NT2/D1 (cell line): ENCODE data around the gene AKT3.
"Not testable (repeated sequence)": the region's sequence is repeated elsewhere in the genome, so short reads cannot be mapped to it uniquely, and the experiment has no call there.

Source experiments
- SUZ12 ChIP-seq: IDR thresholded peaks from 2 replicates; pipeline ENCODE4 v1.6.1; 2011; ENCODE audit not compliant: insufficient read length, insufficient read depth; ENCODE audit errors: extremely low read depth
- YY1 ChIP-seq: IDR thresholded peaks from 2 replicates; pipeline ENCODE4 v1.6.1; 2011; ENCODE audit not compliant: insufficient read length, insufficient read depth
- ZNF274 ChIP-seq: IDR thresholded peaks from 2 replicates; pipeline ENCODE4 v1.6.1; 2011; ENCODE audit warnings: mild to moderate bottlenecking, low read depth, low read length

- not testable (repeated sequence) for TF ChIP-seq ZNF274, YY1, SUZ12
Observed at GRCh38 chr1:243649530-243649929, 200.5 kb downstream of the AKT3 start.
